ENCODE data around the gene LBP. TPM values are rescaled to one million over a fixed set of nuclear protein-coding genes. Genes with fewer than 3 reads are reported as not detected.
"Not testable (repeated sequence)": the region's sequence is repeated elsewhere in the genome, so short reads cannot be mapped to it uniquely, and the experiment has no call there.

The LBP gene
- total RNA-seq, 4 donors from 2014 or later: 1.4 to 17.9 (median 6.5) TPM

GRCh38 chr20:38369389-38369788, 23.1 kb downstream of the LBP start:
- H3K36me3 ChIP-seq: no peaks in the 10 kb centered on the region
- no peaks in the 10 kb centered on the region for H3K4me1 ChIP-seq
- TF ChIP-seq CTCF (IDR thresholded peaks at IDR 0.05 in 4 of 5, conservative IDR thresholded peaks at IDR 0.05 in 1 of 5): no peak
- no peak for TF ChIP-seq POLR2A (IDR thresholded peaks at IDR 0.05)
- H3K27ac ChIP-seq: no peak overlapping the region
- no peaks in the 10 kb centered on the region for H3K27me3 ChIP-seq
- intact Hi-C loops (cut with DNase I; ENCODE audit: low total_unique reads) (no loop called here), in situ Hi-C loops (cut with MboI; ENCODE audit: low sequenced_read_pairs in 4 of 4) (no loop called here)
- H3K4me3 ChIP-seq: no peak overlapping the region
- DNase-seq (no peak), ATAC-seq (no peak)
- H3K9me3 ChIP-seq: no peaks in the 10 kb centered on the region

GRCh38 chr20:38372806-38373205, 26.5 kb downstream of the LBP start:
- intact Hi-C loops (cut with DNase I; ENCODE audit: low total_unique reads) (no loop called here), in situ Hi-C loops (cut with MboI; ENCODE audit: low sequenced_read_pairs in 4 of 4) (no loop called here)
- Histone ChIP-seq H3K27me3 (no peaks in the 10 kb centered on the region), H3K27ac (no peak overlapping the region), H3K4me1 (no peaks in the 10 kb centered on the region), H3K9me3 (no peaks in the 10 kb centered on the region), H3K4me3 (no peak overlapping the region), H3K36me3 (no peaks in the 10 kb centered on the region)
- TF ChIP-seq CTCF (IDR thresholded peaks at IDR 0.05 in 4 of 5, conservative IDR thresholded peaks at IDR 0.05 in 1 of 5): no peak
- TF ChIP-seq POLR2A (IDR thresholded peaks at IDR 0.05): no peak
- DNase-seq: no peak
- ATAC-seq: no peak

GRCh38 chr20:38373231-38373867, 27.1 kb downstream of the LBP start:
- H3K36me3 ChIP-seq: no peaks in the 10 kb centered on the region
- in situ Hi-C loops (cut with MboI; ENCODE audit: low sequenced_read_pairs in 4 of 4) (no loop called here), intact Hi-C loops (cut with DNase I; ENCODE audit: low total_unique reads) (no loop called here)
- H3K27ac ChIP-seq: no peak overlapping the region
- no peaks in the 10 kb centered on the region for H3K4me1 ChIP-seq
- H3K27me3 ChIP-seq: no peaks in the 10 kb centered on the region
- no peak overlapping the region for H3K4me3 ChIP-seq
- no peak for DNase-seq
- TF ChIP-seq POLR2A (IDR thresholded peaks at IDR 0.05) (no peak), CTCF (IDR thresholded peaks at IDR 0.05 in 4 of 5, conservative IDR thresholded peaks at IDR 0.05 in 1 of 5) (no peak)
- no peak for ATAC-seq
- no peaks in the 10 kb centered on the region for H3K9me3 ChIP-seq

GRCh38 chr20:38373898-38374297, 27.6 kb downstream of the LBP start:
- TF ChIP-seq POLR2A (IDR thresholded peaks at IDR 0.05): no peak
- ATAC-seq (no peak), DNase-seq (no peak)
- H3K4me1 ChIP-seq: no peaks in the 10 kb centered on the region
- in situ Hi-C loops (cut with MboI; ENCODE audit: low sequenced_read_pairs in 4 of 4) (no loop called here), intact Hi-C loops (cut with DNase I; ENCODE audit: low total_unique reads) (no loop called here)
- no peaks in the 10 kb centered on the region for H3K36me3 ChIP-seq
- no peaks in the 10 kb centered on the region for H3K27me3 ChIP-seq
- no peak overlapping the region for H3K27ac ChIP-seq
- no peak overlapping the region for H3K4me3 ChIP-seq
- no peaks in the 10 kb centered on the region for H3K9me3 ChIP-seq

GRCh38 chr20:38377039-38377685, 30.9 kb downstream of the LBP start:
- Histone ChIP-seq H3K27ac (no peak overlapping the region), H3K4me3 (no peak overlapping the region), H3K4me1 (no peaks in the 10 kb centered on the region), H3K9me3 (no peaks in the 10 kb centered on the region), H3K36me3 (no peaks in the 10 kb centered on the region), H3K27me3 (no peaks in the 10 kb centered on the region)
- intact Hi-C loops (cut with DNase I; ENCODE audit: low total_unique reads): no loop called here
- DNase-seq (no peak), ATAC-seq (no peak)
- TF ChIP-seq CTCF (IDR thresholded peaks at IDR 0.05 in 4 of 5, conservative IDR thresholded peaks at IDR 0.05 in 1 of 5): no peak
- no peak for TF ChIP-seq POLR2A (IDR thresholded peaks at IDR 0.05)
- in situ Hi-C loops (cut with MboI; ENCODE audit: low sequenced_read_pairs in 4 of 4): no loop called here

- H3K4me1 ChIP-seq; H3K27me3 ChIP-seq; intact Hi-C loops (cut with DNase I; ENCODE audit: low total_unique reads); H3K9me3 ChIP-seq; DNase-seq; H3K4me3 ChIP-seq; H3K36me3 ChIP-seq; ATAC-seq; H3K27ac ChIP-seq; in situ Hi-C loops (cut with MboI; ENCODE audit: low sequenced_read_pairs in 4 of 4): not testable (repeated sequence)
These were observed 31.6 kb downstream of the LBP start for GRCh38 chr20:38377838-38378237.

Data from gastrocnemius medialis (tissue), 4 donors.